ENCODE measurements around the gene ZCCHC8.
"Not testable (repeated sequence)": the region's sequence is repeated elsewhere in the genome, so short reads cannot be mapped to it uniquely, and the experiment has no call there.

Gene ZCCHC8

DNA sequence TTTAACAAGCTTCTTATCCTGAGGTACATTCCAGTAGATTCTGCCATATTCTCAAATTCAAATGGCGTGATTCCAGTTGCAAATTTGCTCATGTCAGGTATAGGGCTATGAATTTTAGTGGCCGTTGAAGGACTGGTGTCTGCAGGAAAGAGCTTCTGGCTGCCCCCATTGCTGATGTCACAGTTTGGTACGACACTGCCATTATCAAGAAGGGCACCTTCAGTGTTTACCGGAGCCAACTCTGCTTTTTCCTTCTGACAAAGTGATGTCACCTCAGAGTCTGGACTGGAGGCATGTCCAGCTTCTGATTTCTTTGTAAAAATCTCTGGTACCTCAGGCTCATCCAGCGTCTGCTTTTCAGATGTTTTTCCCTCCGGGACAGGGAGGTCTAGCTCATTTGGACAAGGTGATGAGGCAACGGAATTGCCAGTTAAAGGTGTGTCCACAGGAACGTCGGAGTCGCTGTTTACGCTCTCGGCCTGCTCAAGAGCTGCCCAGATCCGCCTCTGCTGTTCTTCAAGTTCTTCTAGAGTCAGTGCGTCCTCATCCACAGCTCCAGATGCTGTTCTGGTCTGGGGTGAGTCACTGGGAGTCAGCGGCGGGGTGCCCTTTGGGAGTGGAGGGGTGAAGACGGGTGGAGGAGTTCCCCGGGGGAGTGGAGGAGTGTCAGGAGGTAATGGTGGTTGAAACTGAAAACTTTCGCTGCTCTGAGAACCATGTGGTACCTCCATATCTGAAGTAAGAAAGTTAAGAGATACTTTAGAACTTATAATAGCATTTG is 27.0 kb downstream of the ZCCHC8 start:
- DNase-seq (ENCODE audit: low read depth, low spot score), result no peak
- no peak overlapping the region for H3K27ac ChIP-seq (ENCODE audit: low read length)
- WGBS (ENCODE audit: insufficient coverage, insufficient read length), result no CpG with 5 or more reads among the region's 19 CpGs

DNA sequence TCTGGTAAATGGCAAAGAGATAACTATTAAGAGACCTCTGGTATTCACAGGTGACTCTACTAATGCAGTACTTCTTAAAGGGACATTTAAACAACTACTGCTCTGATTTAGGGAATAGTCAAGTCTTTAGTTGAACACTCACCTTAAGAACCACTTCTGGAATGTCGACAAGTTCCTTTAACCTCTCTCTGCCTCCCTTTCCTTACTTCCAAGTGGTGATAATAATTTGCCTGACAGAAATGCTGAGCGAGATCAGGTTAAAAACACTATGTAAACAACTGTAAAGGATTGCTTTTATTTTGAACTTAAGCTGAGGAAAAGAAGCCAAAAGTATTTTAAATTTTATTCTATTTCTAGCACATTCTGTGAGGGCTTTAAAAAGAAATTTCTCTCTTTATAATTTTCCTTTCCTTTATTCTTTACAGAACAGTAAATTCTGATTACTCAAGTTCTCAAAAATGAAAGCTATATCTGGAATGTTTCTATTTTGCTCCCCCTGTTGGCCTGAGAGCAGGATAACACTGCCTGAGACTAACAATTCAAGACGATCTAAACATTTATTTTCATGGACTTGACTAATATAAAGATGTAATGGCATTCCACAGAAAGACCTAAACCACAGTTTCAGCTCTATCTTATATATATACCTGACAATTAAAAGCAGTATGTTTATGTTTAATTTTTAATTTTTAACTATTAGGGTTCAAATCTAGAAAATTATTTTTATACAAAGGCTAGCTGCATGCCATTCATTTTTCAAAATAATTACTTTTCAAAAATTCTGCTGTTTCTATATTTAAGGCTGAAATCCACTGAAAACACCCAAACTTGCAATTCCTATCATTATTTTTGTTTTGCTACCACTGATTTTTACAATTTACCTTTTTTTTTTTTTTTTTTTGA is 29.2 kb downstream of the ZCCHC8 start:
- H3K36me3 ChIP-seq (ENCODE audit: control insufficient read depth, insufficient read depth, low read length), result peaks cover 18% of the 10 kb centered on the region
- WGBS (ENCODE audit: insufficient coverage, insufficient read length), result no CpG with 5 or more reads among the region's 3 CpGs
- H3K27me3 ChIP-seq (ENCODE audit: control insufficient read depth, insufficient read depth, low read length), result no peaks in the 10 kb centered on the region
- no peaks in the 10 kb centered on the region for H3K4me1 ChIP-seq (ENCODE audit: control insufficient read depth, insufficient read depth, low read length)
- DNase-seq (ENCODE audit: low read depth, low spot score), result no peak
- H3K9me3 ChIP-seq (ENCODE audit: control insufficient read depth, insufficient read depth, low read length), result no peaks in the 10 kb centered on the region
- no peak overlapping the region for H3K27ac ChIP-seq (ENCODE audit: low read length)
- H3K4me3 ChIP-seq (ENCODE audit: low read length), result no peak overlapping the region

More for the DNA sequence above, 27.0 kb downstream of the ZCCHC8 start:
- Histone ChIP-seq H3K4me1 (ENCODE audit: control insufficient read depth, insufficient read depth, low read length) (no peaks in the 10 kb centered on the region), H3K36me3 (ENCODE audit: control insufficient read depth, insufficient read depth, low read length) (peaks cover 24% of the 10 kb centered on the region), H3K9me3 (ENCODE audit: control insufficient read depth, insufficient read depth, low read length) (no peaks in the 10 kb centered on the region), H3K27me3 (ENCODE audit: control insufficient read depth, insufficient read depth, low read length) (no peaks in the 10 kb centered on the region), H3K4me3 (ENCODE audit: low read length) (no peak overlapping the region)

DNA sequence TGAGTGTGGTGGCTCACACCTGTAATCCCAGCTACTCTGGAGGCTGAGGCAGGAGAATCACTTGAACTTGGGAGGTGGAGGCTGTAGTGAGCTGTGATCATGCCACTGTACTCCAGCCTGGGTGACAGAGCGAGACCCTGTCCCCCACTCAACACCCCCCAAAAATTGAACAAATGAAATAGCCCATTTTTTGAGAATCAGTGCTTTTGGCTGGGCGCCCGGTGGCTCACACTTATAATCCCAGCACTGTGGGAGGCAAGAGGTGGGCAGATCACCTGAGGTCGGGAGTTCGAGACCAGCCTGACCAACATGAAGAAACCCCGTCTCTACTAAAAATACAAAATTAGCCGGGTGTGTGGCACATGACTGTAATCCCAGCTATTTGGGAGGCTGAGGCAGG is 30.2 kb downstream of the ZCCHC8 start:
- DNase-seq (ENCODE audit: low read depth, low spot score); H3K27me3 ChIP-seq (ENCODE audit: control insufficient read depth, insufficient read depth, low read length); H3K4me1 ChIP-seq (ENCODE audit: control insufficient read depth, insufficient read depth, low read length); H3K4me3 ChIP-seq (ENCODE audit: low read length); H3K27ac ChIP-seq (ENCODE audit: low read length); H3K9me3 ChIP-seq (ENCODE audit: control insufficient read depth, insufficient read depth, low read length); H3K36me3 ChIP-seq (ENCODE audit: control insufficient read depth, insufficient read depth, low read length): not testable (repeated sequence)
- WGBS (ENCODE audit: insufficient coverage, insufficient read length), result no CpG with 5 or more reads among the region's 7 CpGs

DNA sequence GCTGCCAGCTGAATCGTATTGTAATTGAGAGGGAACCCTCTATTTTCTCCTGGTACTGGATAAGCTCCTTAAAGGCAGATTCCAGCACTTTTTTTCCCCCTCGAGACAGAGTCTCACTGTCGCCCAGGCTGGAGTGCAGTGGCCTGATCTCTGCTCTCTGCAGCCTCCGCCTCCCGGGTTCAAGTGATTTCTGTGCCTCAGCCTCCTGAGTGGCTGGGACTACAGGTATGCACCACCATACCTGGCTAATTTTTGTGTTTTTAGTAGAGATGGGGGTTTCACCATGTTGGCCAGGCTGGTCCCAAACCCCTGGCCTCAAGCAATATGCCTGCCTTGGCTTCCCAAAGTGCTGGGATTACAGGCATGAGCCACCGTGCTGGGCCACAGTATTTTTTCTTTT is 30.9 kb downstream of the ZCCHC8 start:
- DNase-seq (ENCODE audit: low read depth, low spot score); H3K9me3 ChIP-seq (ENCODE audit: control insufficient read depth, insufficient read depth, low read length); H3K36me3 ChIP-seq (ENCODE audit: control insufficient read depth, insufficient read depth, low read length); H3K27me3 ChIP-seq (ENCODE audit: control insufficient read depth, insufficient read depth, low read length); H3K27ac ChIP-seq (ENCODE audit: low read length); H3K4me3 ChIP-seq (ENCODE audit: low read length); H3K4me1 ChIP-seq (ENCODE audit: control insufficient read depth, insufficient read depth, low read length): not testable (repeated sequence)
- no CpG with 5 or more reads among the region's 6 CpGs for WGBS (ENCODE audit: insufficient coverage, insufficient read length)

DNA sequence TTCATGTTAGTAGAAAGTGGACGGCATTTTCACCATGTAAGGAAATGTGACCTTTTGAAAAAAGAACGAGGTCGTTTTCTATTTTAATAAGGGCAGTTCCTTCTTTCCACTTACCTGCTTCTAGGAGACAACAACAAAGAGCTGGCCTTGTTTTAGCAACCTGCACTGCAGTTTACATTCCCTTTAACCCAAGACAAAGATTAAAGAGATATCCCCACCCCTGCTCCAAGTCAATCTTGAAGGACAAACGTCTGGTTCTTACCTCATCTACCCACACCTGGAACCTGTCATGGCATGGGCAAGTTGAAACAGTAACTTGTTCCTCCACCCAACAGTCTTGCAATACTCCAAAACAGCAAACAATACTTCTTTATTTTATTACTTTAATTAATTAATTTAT is 32.7 kb downstream of the ZCCHC8 start:
- no peak for DNase-seq (ENCODE audit: low read depth, low spot score)
- no CpG with 5 or more reads among the region's 4 CpGs for WGBS (ENCODE audit: insufficient coverage, insufficient read length)
- no peaks in the 10 kb centered on the region for H3K9me3 ChIP-seq (ENCODE audit: control insufficient read depth, insufficient read depth, low read length)
- no peaks in the 10 kb centered on the region for H3K36me3 ChIP-seq (ENCODE audit: control insufficient read depth, insufficient read depth, low read length)
- no peaks in the 10 kb centered on the region for H3K4me1 ChIP-seq (ENCODE audit: control insufficient read depth, insufficient read depth, low read length)
- no peak overlapping the region for H3K27ac ChIP-seq (ENCODE audit: low read length)
- no peak overlapping the region for H3K4me3 ChIP-seq (ENCODE audit: low read length)
- no peaks in the 10 kb centered on the region for H3K27me3 ChIP-seq (ENCODE audit: control insufficient read depth, insufficient read depth, low read length)

DNA sequence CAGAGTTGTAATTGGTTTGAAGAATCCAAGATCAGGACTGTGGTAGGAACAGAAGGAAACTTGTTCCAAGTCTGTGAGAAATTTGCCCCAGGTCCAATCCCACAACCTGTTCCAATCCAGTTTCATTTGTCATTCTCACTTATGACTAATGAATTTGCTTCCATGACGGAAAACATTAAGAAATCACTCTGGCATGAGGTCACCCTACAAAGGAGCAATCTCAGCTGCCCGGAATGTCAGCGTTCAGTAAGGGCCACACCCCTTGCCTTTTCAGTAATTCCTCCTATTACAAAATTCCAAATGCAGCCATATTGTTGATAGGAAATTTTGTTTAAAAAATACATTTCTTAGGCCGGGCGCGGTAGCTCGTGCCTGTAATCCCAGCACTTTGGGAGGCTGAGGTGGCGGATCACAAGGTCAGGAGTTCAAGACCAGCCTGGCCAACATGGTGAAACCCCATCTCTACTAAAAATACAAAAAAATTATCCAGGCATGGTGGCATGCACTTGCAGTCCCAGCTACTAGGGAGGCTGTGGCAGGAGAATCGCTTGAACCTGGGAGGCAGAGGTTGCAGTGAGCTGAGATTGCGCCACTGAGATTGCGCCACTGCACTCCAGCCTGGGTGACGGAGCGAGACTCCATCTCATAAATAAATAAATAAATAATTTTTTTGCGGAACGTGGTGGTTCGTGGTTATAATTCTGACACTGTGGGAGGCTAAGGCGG is 36.3 kb downstream of the ZCCHC8 start:
- WGBS (ENCODE audit: insufficient coverage, insufficient read length), result no CpG with 5 or more reads among the region's 17 CpGs
- H3K9me3 ChIP-seq (ENCODE audit: control insufficient read depth, insufficient read depth, low read length); H3K4me1 ChIP-seq (ENCODE audit: control insufficient read depth, insufficient read depth, low read length); H3K27me3 ChIP-seq (ENCODE audit: control insufficient read depth, insufficient read depth, low read length); H3K27ac ChIP-seq (ENCODE audit: low read length); H3K4me3 ChIP-seq (ENCODE audit: low read length); H3K36me3 ChIP-seq (ENCODE audit: control insufficient read depth, insufficient read depth, low read length); DNase-seq (ENCODE audit: low read depth, low spot score): not testable (repeated sequence)

DNA sequence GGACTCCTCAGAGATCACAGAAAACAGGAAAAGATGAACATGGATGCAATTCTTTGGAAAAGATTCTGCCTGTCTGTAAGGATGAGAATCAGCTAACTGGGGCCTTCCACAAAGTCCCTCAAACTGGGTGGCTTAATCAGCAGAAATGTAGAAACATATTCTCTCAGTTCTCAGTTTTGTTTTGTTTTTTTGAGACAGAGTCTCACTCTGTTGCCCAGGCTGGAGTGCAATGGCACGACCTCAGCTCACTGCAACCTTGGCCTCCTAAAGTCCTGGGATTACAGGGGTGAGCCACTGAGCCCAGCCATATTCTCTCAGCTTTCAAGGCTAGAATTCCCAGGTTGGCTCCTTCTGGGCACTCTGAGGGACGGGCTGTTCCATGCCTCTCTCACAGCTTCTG is 40.1 kb downstream of the ZCCHC8 start:
- no peak for DNase-seq (ENCODE audit: low read depth, low spot score)
- no CpG with 5 or more reads among the region's 2 CpGs for WGBS (ENCODE audit: insufficient coverage, insufficient read length)
- no peaks in the 10 kb centered on the region for H3K9me3 ChIP-seq (ENCODE audit: control insufficient read depth, insufficient read depth, low read length)
- H3K4me1 ChIP-seq (ENCODE audit: control insufficient read depth, insufficient read depth, low read length), result no peaks in the 10 kb centered on the region
- H3K27me3 ChIP-seq (ENCODE audit: control insufficient read depth, insufficient read depth, low read length), result no peaks in the 10 kb centered on the region
- H3K4me3 ChIP-seq (ENCODE audit: low read length), result no peak overlapping the region
- no peaks in the 10 kb centered on the region for H3K36me3 ChIP-seq (ENCODE audit: control insufficient read depth, insufficient read depth, low read length)
- H3K27ac ChIP-seq (ENCODE audit: low read length), result no peak overlapping the region

DNA sequence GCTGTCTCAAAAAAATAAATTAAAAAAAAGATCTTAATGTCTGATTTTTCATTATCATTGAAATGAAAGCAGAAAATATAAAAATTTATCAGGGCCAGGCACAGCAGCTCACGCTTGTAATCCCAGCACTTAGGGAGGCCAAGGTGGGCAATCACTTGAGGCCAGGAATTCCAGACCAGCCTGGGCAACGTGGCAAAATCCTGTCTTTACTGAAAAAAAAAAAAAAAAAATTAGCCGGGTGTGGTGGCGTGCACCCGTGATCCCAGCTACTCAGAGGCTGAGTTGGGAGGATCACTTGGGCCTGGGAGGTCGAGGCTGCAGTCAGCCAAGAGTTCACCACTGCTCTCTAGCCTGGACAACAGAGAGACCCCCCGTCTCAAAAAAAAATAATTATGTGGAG is 40.7 kb downstream of the ZCCHC8 start:
- no peaks in the 10 kb centered on the region for H3K36me3 ChIP-seq (ENCODE audit: control insufficient read depth, insufficient read depth, low read length)
- no peaks in the 10 kb centered on the region for H3K9me3 ChIP-seq (ENCODE audit: control insufficient read depth, insufficient read depth, low read length)
- no peak overlapping the region for H3K4me3 ChIP-seq (ENCODE audit: low read length)
- H3K4me1 ChIP-seq (ENCODE audit: control insufficient read depth, insufficient read depth, low read length), result no peaks in the 10 kb centered on the region
- DNase-seq (ENCODE audit: low read depth, low spot score), result no peak
- H3K27me3 ChIP-seq (ENCODE audit: control insufficient read depth, insufficient read depth, low read length), result no peaks in the 10 kb centered on the region
- no CpG with 5 or more reads among the region's 7 CpGs for WGBS (ENCODE audit: insufficient coverage, insufficient read length)
- H3K27ac ChIP-seq (ENCODE audit: low read length), result no peak overlapping the region

DNA sequence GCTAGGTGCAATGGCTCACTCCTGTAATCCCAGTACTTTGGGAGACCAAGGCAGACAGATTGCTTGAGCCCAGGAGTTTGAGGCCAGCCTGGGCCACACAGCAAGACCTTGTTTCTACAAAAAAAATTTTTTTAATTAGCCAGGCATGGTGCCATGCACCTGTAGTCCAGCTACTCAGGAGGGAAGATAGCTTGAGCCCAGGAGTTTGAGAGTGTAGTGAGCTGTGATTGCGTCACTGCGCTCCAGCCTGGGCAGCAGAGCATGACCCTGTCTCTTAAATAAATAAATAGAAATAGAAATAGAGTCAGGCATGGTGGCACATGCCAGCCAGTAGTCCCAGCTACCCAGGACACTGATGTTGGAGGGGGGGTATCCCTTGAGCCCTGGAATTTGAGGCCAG is 41.5 kb downstream of the ZCCHC8 start:
- Histone ChIP-seq H3K27me3 (ENCODE audit: control insufficient read depth, insufficient read depth, low read length) (no peaks in the 10 kb centered on the region), H3K27ac (ENCODE audit: low read length) (no peak overlapping the region), H3K4me3 (ENCODE audit: low read length) (no peak overlapping the region), H3K4me1 (ENCODE audit: control insufficient read depth, insufficient read depth, low read length) (no peaks in the 10 kb centered on the region), H3K36me3 (ENCODE audit: control insufficient read depth, insufficient read depth, low read length) (no peaks in the 10 kb centered on the region), H3K9me3 (ENCODE audit: control insufficient read depth, insufficient read depth, low read length) (no peaks in the 10 kb centered on the region)
- DNase-seq (ENCODE audit: low read depth, low spot score), result no peak
- no CpG with 5 or more reads among the region's 2 CpGs for WGBS (ENCODE audit: insufficient coverage, insufficient read length)
